ENCODE measurements around the gene PI4KA. TPM values are rescaled to one million over a fixed set of nuclear protein-coding genes. Genes with fewer than 3 reads are reported as not detected.

PI4KA gene
- total RNA-seq, 5 donors from 2014 or later (not counting 1 experiment from before 2014, with no cell fraction given) = 135 to 187 (median 143) TPM

Other genes with a start within 250 kb of the PI4KA start
- gene SERPIND1, start 84.7 kb downstream of the PI4KA start, total RNA-seq = under 1 TPM in 3 of 5 donors, not detected in 2; 0.16 to 0.30 (median 0.26) TPM
- 10 to 100 TPM; 15.8 to 26.2 (median 23.3) TPM for gene SNAP29, start 196 bp upstream of the PI4KA start, total RNA-seq
- 10 to 100 TPM; 41.7 to 87.7 (median 85.4) TPM for gene CRKL, start 58.6 kb upstream of the PI4KA start, total RNA-seq
- 1 to 10 TPM in 2 of 5 donors, under 1 TPM in 3; 0.33 to 1.7 (median 0.66) TPM for gene AIFM3, start 108.4 kb upstream of the PI4KA start, total RNA-seq
- 100 to 1,000 TPM in 3 of 5 donors, 10 to 100 TPM in 2; 57.1 to 118 (median 105) TPM for gene LZTR1, start 123.5 kb upstream of the PI4KA start, total RNA-seq
- 10 to 100 TPM; 46.4 to 61.1 (median 56.8) TPM for gene THAP7, start 143.3 kb upstream of the PI4KA start, total RNA-seq
- 1 to 10 TPM in 3 of 5 donors, under 1 TPM in 2; 0.29 to 1.6 (median 1.0) TPM for gene P2RX6, start 156.4 kb upstream of the PI4KA start, total RNA-seq
- under 1 TPM in 3 of 5 donors, not detected in 2; 0.14 to 0.76 (median 0.41) TPM for gene SLC7A4, start 173.8 kb upstream of the PI4KA start, total RNA-seq
- gene LRRC74B, start 187.1 kb upstream of the PI4KA start, total RNA-seq = under 1 TPM in 2 of 5 donors, not detected in 3; 0.16 to 0.25 TPM